VCaP (cell line): ENCODE results near the gene LYVE1.
A peak's percentile ranks its signal among the peaks of the same experiment; 100 is the strongest.

Source experiments
- H3K27ac ChIP-seq: fragments of 450-650 bp; 2 replicates; pipeline ENCODE4 v1.5.1; 2017
- TF ChIP-seq, protein P1 (sequence below): fragments of 450-650 bp; conservative IDR thresholded peaks from 2 replicates; pipeline ENCODE4 v1.5.1; 2017; ENCODE audit warnings: mild to moderate bottlenecking, moderate library complexity

The LYVE1 gene

DNA sequence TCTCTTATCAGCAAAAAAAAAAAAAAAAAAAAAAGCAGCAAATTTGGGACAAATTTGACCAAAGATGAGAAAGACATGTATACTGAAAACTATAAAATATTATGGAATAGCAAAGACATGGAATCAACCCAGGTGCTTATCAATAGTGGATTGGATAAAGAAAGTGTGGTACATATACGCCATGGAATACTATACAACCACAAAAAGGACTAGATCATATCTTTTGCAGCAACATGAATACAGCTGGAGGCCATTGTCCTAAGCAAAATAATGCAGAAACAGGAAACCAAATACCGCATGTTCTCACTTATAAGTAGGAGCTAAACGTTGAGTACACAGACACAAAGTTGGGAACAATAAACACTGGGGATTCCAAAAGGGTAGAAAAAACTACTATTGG is 25.7 kb downstream of the LYVE1 start:
- no peak overlapping the region for H3K27ac ChIP-seq
- TF ChIP-seq, protein P1, sequence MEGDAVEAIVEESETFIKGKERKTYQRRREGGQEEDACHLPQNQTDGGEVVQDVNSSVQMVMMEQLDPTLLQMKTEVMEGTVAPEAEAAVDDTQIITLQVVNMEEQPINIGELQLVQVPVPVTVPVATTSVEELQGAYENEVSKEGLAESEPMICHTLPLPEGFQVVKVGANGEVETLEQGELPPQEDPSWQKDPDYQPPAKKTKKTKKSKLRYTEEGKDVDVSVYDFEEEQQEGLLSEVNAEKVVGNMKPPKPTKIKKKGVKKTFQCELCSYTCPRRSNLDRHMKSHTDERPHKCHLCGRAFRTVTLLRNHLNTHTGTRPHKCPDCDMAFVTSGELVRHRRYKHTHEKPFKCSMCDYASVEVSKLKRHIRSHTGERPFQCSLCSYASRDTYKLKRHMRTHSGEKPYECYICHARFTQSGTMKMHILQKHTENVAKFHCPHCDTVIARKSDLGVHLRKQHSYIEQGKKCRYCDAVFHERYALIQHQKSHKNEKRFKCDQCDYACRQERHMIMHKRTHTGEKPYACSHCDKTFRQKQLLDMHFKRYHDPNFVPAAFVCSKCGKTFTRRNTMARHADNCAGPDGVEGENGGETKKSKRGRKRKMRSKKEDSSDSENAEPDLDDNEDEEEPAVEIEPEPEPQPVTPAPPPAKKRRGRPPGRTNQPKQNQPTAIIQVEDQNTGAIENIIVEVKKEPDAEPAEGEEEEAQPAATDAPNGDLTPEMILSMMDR, result no peak

DNA sequence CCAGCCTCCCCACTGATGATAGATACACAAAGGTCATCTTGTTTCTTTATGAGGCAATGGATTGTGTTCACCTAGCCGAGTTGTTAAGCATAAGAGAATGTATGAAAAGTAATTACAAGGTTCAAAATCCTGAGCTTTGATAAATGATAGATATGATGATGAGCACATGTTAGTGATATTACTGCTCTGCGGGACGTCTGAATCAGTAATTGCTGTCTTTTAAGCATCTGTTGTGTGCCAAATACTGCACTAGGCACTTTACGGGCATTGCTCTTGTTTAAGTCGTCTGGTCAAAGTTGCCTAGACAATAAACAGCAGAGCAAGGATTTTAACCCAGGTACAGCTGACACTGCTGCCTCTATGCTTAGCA is 26.9 kb downstream of the LYVE1 start:
- H3K27ac ChIP-seq, result peak overlapping the region; percentile 73
- TF ChIP-seq, protein P1, result no peak

DNA sequence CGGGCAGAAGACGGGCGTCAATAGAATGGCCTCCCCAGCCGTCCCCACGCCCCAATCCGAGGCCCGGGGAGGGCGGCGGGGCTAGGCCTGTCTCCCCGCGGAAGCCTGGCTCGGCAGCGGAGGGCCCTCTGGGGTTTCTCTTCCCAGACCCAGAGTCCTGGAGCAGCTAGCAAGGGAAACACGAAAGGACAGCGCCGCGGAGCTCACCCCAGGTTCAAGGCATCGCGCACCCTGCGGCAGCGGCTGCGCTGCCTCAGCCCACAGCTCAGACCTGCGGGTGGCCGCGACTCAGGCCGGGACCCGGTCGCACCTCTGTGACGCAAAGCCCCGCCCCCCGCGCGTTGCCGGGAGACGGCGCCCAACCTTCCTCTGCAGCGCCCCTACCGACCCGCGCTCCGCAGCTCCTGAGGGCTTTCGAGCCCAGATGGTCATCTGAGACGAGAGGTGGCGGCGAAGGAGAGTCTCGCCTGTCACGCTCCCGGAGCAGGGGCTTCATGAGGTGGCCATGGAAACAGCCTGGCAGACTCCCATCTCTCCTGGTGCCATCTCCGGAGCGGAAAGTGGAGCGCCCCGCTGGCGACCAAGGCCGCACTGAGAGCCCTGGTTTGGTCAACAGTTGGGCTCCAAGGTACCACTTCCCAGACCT is 27.4 kb downstream of the LYVE1 start, which contains the start of gene RNF141:
TSS of gene RNF141 (minus strand) at position 273 of the 646 bp plus-strand sequence. CDS start 7,029 bp downstream, outside the sequence.
- H3K27ac ChIP-seq, result peak within 1 kb of the TSS; percentile 73
- TF ChIP-seq, protein P1, result peak; percentile 87

DNA sequence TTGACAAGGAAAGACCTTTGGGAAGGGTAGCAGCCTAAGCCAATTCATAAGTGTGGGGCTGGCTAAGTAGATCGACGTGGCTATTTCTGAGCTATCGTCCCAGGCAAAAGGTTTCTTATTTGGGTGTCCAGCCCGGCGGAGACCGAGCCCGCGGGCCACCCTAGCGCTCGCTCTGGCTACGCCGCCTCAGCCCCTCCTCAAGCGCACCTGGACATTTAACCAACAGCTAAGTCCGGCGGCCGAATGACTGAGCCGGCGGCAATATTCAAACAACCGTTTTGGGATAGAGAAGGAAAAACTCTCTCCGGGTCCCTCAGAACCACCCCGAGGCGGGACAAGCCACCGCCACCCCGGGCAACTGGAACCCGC is 27.9 kb downstream of the LYVE1 start:
- H3K27ac ChIP-seq, result peak overlapping the region; percentile 73
- TF ChIP-seq, protein P1, result no peak

DNA sequence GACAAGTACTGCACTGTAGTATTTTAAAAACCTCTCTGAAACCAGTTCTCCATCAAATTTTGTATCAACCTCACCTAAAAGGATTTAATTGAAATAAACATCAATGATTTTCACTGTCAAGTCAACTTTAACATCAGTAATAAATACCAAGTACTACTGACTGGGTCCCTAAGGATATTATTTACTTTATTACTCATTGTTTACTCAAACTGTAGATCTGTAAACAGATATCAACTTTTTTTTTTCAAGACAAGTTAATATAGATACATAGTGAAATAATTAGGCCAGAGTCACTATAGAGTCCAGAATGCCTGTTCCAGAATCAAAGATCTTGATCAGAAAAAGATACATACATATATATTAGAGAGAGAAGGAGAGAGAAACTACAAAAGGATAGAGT is 29.1 kb downstream of the LYVE1 start:
- TF ChIP-seq, protein P1, result no peak
- H3K27ac ChIP-seq, result no peak overlapping the region

DNA sequence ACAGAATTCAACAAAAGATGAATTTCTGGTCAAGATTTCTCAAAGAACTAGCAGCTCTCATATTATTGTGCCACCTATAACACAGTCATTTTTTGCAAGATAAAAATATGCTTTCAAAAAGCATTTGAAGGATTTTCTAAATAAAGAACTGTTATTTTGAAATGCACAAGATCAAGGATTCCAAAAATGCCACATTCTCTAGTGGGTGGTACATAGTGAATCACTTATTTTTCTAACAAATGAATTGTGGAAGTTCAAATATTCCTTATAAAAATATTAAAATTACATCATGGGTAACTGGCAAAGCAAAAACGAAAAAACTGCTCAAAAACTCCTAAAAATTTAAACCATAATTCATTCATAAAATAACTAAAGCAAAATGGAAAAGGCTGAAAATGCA is 29.5 kb downstream of the LYVE1 start:
- H3K27ac ChIP-seq, result no peak overlapping the region
- TF ChIP-seq, protein P1, result no peak

DNA sequence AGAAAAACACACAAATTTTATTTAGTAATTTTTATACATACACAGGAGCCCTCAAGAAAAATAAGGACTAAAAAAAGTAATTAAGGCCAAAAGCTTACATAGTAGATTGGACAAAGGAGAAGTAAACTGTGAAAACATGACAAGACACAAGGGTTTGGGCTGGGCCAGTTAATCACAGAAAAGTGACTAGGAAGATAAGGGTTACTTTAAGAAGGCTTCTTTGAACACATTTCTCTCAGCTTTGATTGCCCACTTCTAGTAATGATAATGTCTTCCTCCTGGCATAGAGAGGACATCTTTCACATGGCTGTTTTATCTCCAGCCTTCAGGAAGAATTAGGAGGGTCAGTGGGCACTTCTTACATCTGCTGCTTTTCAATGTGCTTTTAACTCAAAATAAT is 30.9 kb downstream of the LYVE1 start:
- H3K27ac ChIP-seq, result no peak overlapping the region
- TF ChIP-seq, protein P1, result no peak
